ENCODE measurements around the gene CYGB. TPM values are rescaled to one million over a fixed set of nuclear protein-coding genes. Genes with fewer than 3 reads are reported as not detected.

The CYGB gene
- total and polyA plus RNA-seq, 2 of the 13 experiments (the other 11 are each of a cell fraction or from before 2014, with no cell fraction given), result 18.9 to 27.1 TPM

DNA sequence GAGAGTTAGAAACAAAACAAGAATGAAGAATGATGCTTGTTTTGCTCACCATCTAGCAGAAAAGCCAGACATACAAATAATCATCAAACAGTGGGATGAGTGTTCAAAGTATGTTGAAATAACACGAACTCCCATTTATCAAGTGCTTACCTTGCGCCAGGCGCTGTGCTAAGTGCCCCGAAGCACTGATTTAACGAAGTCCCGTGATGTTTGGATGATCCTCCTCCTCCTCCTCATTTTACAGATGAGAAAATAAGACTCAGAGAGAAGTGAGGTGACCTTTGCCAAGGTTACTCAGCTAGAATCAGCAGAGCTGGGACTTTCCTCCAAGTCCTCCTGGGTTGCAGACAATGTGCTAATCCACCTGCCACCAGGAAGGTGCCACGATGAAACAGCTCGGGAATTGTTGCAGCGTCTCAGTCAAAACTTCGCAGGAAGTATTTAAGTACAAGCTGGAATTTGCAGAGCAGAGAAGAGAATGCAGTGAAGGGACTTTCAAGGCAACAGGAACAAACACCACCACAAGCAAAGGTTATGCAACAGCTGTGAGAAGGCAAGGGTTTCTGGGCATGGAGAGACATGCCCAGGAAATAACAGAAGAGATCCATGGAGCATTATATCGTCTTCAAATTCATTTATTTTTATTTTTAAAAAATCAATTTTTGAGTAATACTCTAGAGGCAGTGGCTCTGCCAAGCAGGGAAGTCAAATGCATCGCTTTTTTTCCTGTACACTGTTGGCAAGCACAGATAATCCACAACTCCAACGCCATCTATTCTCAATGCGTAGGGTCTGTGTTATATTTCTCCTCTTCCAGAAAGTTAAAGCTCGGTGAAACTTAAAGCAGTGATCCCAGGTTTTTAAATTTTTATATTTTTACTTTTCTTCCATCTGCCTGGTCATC, 13.5 kb upstream of the CYGB start (continued):
- no peak for TF ChIP-seq FOXM1 (CRISPR knock-in tag; IDR thresholded peaks at IDR 0.05)
- peak; percentile 79; the same call in 1 of the 2 replicates for TF ChIP-seq KMT2A (CRISPR knock-in tag; IDR thresholded peaks at IDR 0.05)
- peak; percentile 84 for TF ChIP-seq SOX5 (CRISPR knock-in tag; IDR thresholded peaks at IDR 0.05; ENCODE audit: borderline replicate concordance)
- TF ChIP-seq ZNF792 (CRISPR knock-in tag; IDR thresholded peaks at IDR 0.05), result peak; percentile 78
- TF ChIP-seq RFXAP (CRISPR knock-in tag; IDR thresholded peaks at IDR 0.05; ENCODE audit: borderline replicate concordance), result 0 out of 2 replicates have a peak, but pooled peaks have one; percentile 41
- TF ChIP-seq, protein P1, sequence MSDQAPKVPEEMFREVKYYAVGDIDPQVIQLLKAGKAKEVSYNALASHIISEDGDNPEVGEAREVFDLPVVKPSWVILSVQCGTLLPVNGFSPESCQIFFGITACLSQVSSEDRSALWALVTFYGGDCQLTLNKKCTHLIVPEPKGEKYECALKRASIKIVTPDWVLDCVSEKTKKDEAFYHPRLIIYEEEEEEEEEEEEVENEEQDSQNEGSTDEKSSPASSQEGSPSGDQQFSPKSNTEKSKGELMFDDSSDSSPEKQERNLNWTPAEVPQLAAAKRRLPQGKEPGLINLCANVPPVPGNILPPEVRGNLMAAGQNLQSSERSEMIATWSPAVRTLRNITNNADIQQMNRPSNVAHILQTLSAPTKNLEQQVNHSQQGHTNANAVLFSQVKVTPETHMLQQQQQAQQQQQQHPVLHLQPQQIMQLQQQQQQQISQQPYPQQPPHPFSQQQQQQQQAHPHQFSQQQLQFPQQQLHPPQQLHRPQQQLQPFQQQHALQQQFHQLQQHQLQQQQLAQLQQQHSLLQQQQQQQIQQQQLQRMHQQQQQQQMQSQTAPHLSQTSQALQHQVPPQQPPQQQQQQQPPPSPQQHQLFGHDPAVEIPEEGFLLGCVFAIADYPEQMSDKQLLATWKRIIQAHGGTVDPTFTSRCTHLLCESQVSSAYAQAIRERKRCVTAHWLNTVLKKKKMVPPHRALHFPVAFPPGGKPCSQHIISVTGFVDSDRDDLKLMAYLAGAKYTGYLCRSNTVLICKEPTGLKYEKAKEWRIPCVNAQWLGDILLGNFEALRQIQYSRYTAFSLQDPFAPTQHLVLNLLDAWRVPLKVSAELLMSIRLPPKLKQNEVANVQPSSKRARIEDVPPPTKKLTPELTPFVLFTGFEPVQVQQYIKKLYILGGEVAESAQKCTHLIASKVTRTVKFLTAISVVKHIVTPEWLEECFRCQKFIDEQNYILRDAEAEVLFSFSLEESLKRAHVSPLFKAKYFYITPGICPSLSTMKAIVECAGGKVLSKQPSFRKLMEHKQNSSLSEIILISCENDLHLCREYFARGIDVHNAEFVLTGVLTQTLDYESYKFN (CRISPR knock-in tag; conservative IDR thresholded peaks at IDR 0.05), result peak; percentile 86
- no peak for TF ChIP-seq ZNF713 (CRISPR knock-in tag; IDR thresholded peaks at IDR 0.05)
- TF ChIP-seq MEIS2 (CRISPR knock-in tag; IDR thresholded peaks at IDR 0.05), result peak; percentile 58; the same call in 1 of the 2 replicates
- TF ChIP-seq NAIF1 (CRISPR knock-in tag; IDR thresholded peaks at IDR 0.05; ENCODE audit: borderline replicate concordance), result peak; percentile 75; the same call in 1 of the 2 replicates
- TF ChIP-seq, protein P2, sequence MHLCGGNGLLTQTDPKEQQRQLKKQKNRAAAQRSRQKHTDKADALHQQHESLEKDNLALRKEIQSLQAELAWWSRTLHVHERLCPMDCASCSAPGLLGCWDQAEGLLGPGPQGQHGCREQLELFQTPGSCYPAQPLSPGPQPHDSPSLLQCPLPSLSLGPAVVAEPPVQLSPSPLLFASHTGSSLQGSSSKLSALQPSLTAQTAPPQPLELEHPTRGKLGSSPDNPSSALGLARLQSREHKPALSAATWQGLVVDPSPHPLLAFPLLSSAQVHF (CRISPR knock-in tag; IDR thresholded peaks at IDR 0.05), result 0 out of 2 replicates have a peak, but pooled peaks have one; percentile 39
- peak; percentile 75 for TF ChIP-seq HMG20A (CRISPR knock-in tag; IDR thresholded peaks at IDR 0.05; ENCODE audit: borderline replicate concordance)
- TF ChIP-seq ZNF101 (CRISPR knock-in tag; IDR thresholded peaks at IDR 0.05; ENCODE audit: borderline replicate concordance, low read depth), result no peak
- TF ChIP-seq ZBTB38 (CRISPR knock-in tag; IDR thresholded peaks at IDR 0.05), result peak; percentile 74; the same call in 1 of the 2 replicates
- TF ChIP-seq, protein P3, sequence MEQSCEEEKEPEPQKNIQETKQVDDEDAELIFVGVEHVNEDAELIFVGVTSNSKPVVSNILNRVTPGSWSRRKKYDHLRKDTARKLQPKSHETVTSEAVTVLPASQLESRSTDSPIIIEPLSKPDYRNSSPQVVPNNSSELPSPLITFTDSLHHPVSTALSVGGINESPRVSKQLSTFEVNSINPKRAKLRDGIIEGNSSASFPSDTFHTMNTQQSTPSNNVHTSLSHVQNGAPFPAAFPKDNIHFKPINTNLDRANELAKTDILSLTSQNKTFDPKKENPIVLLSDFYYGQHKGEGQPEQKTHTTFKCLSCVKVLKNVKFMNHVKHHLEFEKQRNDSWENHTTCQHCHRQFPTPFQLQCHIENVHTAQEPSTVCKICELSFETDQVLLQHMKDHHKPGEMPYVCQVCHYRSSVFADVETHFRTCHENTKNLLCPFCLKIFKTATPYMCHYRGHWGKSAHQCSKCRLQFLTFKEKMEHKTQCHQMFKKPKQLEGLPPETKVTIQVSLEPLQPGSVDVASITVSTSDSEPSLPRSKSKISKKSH (CRISPR knock-in tag; IDR thresholded peaks at IDR 0.05; ENCODE audit: borderline replicate concordance), result no peak
- TF ChIP-seq DNMT1 (CRISPR knock-in tag; IDR thresholded peaks at IDR 0.05), result no peak
- TF ChIP-seq, protein P4, sequence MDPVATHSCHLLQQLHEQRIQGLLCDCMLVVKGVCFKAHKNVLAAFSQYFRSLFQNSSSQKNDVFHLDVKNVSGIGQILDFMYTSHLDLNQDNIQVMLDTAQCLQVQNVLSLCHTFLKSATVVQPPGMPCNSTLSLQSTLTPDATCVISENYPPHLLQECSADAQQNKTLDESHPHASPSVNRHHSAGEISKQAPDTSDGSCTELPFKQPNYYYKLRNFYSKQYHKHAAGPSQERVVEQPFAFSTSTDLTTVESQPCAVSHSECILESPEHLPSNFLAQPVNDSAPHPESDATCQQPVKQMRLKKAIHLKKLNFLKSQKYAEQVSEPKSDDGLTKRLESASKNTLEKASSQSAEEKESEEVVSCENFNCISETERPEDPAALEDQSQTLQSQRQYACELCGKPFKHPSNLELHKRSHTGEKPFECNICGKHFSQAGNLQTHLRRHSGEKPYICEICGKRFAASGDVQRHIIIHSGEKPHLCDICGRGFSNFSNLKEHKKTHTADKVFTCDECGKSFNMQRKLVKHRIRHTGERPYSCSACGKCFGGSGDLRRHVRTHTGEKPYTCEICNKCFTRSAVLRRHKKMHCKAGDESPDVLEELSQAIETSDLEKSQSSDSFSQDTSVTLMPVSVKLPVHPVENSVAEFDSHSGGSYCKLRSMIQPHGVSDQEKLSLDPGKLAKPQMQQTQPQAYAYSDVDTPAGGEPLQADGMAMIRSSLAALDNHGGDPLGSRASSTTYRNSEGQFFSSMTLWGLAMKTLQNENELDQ (CRISPR knock-in tag; IDR thresholded peaks at IDR 0.05; ENCODE audit: borderline replicate concordance), result no peak
